ENCODE measurements around the gene RAB3C.

GRCh38 chr5:58818465-58818864 lies 235.6 kb downstream of the RAB3C start:
- TF ChIP-seq ZFP30 (CRISPR knock-in tag; IDR thresholded peaks at IDR 0.05): no peak
- TF ChIP-seq ARNTL (CRISPR knock-in tag; IDR thresholded peaks at IDR 0.05; ENCODE audit: borderline replicate concordance, low read depth): no peak
- TF ChIP-seq PATZ1 (CRISPR knock-in tag; IDR thresholded peaks at IDR 0.05; ENCODE audit: borderline replicate concordance): no peak
- TF ChIP-seq CREB5 (CRISPR knock-in tag; IDR thresholded peaks at IDR 0.05; ENCODE audit: low read depth): no peak
- no peak for TF ChIP-seq ZFP3 (CRISPR knock-in tag; IDR thresholded peaks at IDR 0.05)
- TF ChIP-seq RARB (CRISPR knock-in tag; IDR thresholded peaks at IDR 0.05): no peak
- TF ChIP-seq ISL1 (CRISPR knock-in tag; IDR thresholded peaks at IDR 0.05): no peak
- TF ChIP-seq TCF4 (CRISPR knock-in tag; IDR thresholded peaks at IDR 0.05; ENCODE audit: borderline replicate concordance): no peak
- no peak for TF ChIP-seq ZC3H10 (CRISPR knock-in tag; IDR thresholded peaks at IDR 0.05)
- no peak for TF ChIP-seq GLIS3 (CRISPR knock-in tag; IDR thresholded peaks at IDR 0.05)
- TF ChIP-seq OSR1 (CRISPR knock-in tag; IDR thresholded peaks at IDR 0.05): no peak
- TF ChIP-seq PPARA (CRISPR knock-in tag; IDR thresholded peaks at IDR 0.05; ENCODE audit: borderline replicate concordance): no peak
- no peak for TF ChIP-seq ZNF70 (CRISPR knock-in tag; IDR thresholded peaks at IDR 0.05)

Measured in SK-N-SH treated with all-trans-retinoic acid at 6 μM for 48 hours (cell line).